GM18870 (cell line): ENCODE data around the gene BBS5.

Source experiments
- ATAC-seq: cut with Tn5 transposase; IDR thresholded peaks from one replicate; pipeline ENCODE4 v1.9.1; 2021; ENCODE audit warnings: moderate library complexity; ENCODE audit not compliant: unreplicated experiment

The BBS5 gene

DNA sequence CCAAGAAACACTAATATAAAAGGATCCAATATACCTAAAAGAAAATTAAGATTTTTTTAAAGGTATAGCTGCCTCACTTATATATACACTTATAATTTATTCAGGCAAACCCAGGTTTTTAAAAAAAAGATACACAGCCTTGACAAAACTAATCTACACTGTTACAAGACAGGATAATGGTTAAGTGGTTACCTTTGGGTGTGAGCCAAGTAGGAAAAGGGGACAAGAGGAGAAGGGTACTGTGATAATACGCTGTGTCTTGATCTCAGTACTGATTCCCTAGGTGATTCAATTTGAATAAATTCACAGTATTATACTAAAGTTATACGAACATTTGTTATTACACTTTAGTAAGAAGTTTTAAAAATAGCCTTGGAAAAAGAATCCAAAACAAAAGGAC is 60.9 kb downstream of the BBS5 start:
- ATAC-seq, result no peak

GRCh38 chr2:169542433-169542832 is 63.1 kb downstream of the BBS5 start:
- ATAC-seq, result no peak

DNA sequence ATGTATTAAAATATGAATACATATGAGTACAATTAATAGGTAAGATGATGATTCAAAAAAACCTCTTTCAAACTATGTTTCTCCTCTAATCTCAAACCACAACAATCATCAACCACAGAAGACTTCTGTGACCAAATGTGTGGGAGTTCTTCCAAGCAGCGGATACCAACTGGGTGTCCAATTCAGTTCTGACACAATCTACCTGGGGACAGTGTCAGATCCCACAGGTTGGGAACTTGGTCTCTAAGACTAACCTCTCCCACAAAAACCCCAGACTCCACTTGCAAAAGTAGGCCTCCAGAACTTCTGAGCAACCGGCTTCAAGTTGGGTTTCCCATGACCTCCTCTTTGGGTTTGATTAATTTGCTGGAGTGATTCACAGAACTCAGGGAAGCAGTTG is 67.5 kb downstream of the BBS5 start:
- ATAC-seq, result no peak
